NCI-H187 (cell line): Measurements from ENCODE around the gene HOXC5.

Experiments used
- DNase-seq, 2 experiments: peaks; one replicate each; lab custom pipeline; 2025; lab: John Stamatoyannopoulos, UW

The HOXC5 gene

DNA sequence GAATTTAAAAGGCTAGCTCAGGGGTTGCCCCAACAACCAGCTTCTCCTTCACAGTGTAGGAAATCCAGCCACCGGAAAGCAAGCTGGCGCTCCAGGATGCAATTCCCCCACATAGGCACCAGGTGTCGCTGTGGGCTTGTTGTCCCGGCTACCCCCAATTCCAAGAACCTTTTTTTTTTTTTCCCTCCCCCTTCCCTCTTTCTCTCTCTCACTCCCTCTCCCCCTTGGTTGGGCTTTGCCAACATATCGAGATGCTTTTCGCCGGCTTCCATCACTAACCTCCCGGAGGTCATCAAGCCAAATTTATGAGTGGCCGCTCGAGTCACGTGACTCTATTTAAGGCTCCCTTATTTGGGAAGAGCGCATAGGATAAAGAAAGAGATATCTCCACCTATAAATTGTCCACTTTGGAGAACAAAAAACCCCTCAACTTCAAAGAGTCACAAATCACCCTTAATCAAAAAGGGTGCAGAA lies at the start of gene HOXC5:
Gene HOXC5 (plus strand): TSS at position 424 of the 474 bp plus-strand sequence. CDS start 73 bp downstream, outside the sequence.
- DNase-seq: peak; percentile 76 to 85

DNA sequence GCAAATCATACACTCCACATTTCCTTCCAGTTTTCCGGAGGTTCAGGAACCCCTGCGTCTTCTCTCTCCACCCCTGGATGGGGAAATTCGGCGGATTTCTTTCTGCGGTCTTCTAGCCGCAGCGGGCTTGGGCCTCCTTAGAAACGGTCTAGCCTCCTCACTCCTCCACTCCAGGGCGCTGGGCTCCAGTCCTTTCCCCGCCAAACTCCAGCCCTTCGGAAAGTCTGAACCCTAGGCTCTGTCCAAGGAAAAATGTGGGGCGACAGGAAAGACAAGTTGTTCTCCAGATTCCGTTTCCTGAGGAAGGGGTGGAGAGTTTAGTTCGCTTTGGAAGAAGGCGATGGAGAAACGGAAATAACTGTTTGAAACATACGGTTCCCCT lies 49.3 kb upstream of the HOXC5 start:
- DNase-seq: no peak

DNA sequence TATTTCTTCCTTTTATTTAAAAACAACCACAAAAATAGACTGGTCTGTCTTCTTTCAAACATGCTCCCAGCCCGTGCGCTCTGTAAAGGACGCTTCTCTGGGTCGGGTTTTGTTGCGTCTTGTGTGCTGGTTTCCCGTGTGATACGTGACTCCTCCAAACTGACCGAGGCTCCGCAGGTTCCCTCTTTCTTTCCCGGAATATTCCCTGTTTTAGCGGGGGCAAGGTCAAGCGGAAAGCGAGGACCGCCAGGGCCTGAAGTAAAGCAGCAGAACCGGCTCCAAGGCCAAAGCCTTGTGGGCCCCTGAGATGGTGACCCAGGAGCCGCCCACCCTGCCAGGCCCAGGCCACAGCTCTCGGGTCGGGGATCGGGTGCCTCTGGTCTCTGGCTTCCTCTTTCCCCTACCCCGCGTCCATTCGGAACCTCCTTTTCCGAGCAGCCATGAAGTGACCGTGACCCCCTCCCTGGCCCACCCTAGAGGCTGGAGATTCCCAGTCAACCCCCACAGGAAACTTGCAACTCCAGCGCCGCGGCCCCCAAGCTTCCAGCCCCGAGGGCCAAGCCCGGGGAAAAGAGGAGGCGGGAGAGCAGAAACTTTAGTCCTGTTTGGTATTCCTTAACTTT lies 48.8 kb upstream of the HOXC5 start:
- DNase-seq: no peak

DNA sequence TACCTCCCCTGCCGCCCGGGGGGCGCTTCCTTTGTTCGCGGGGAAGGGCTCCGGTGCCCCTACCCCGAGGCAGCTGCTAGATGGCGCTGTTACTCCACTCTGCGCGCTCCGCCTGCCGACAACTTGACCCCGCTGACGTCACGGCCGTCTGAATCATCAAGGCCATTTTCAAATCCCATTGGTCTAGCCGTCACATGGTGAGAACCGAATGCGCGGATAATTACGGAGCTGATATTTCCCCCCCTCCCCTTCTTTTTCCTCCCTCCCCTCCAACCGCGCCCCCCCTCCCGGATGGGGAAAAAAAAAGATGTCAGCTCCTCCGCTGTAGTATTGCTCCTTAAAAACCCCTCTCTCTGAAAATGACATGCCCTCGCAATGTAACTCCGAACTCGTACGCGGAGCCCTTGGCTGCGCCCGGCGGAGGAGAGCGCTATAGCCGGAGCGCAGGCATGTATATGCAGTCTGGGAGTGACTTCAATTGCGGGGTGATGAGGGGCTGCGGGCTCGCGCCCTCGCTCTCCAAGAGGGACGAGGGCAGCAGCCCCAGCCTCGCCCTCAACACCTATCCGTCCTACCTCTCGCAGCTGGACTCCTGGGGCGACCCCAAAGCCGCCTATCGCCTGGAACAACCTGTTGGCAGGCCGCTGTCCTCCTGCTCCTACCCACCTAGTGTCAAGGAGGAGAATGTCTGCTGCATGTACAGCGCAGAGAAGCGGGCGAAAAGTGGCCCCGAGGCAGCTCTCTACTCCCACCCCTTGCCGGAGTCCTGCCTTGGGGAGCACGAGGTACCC lies 47.8 kb upstream of the HOXC5 start, which contains the start of gene HOXC10:
Gene HOXC10 (plus strand): TSS at position 246 of the 791 bp plus-strand sequence. CDS start 114 bp downstream, at position 360.
- peak; percentile 92 to 98 for DNase-seq

DNA sequence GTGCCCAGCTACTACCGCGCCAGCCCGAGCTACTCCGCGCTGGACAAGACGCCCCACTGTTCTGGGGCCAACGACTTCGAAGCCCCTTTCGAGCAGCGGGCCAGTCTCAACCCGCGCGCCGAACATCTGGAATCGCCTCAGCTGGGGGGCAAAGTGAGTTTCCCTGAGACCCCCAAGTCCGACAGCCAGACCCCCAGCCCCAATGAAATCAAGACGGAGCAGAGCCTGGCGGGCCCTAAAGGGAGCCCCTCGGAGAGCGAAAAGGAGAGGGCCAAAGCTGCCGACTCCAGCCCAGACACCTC lies 47.2 kb upstream of the HOXC5 start:
- peak in 1 of 2 experiments; percentile 77 for DNase-seq

DNA sequence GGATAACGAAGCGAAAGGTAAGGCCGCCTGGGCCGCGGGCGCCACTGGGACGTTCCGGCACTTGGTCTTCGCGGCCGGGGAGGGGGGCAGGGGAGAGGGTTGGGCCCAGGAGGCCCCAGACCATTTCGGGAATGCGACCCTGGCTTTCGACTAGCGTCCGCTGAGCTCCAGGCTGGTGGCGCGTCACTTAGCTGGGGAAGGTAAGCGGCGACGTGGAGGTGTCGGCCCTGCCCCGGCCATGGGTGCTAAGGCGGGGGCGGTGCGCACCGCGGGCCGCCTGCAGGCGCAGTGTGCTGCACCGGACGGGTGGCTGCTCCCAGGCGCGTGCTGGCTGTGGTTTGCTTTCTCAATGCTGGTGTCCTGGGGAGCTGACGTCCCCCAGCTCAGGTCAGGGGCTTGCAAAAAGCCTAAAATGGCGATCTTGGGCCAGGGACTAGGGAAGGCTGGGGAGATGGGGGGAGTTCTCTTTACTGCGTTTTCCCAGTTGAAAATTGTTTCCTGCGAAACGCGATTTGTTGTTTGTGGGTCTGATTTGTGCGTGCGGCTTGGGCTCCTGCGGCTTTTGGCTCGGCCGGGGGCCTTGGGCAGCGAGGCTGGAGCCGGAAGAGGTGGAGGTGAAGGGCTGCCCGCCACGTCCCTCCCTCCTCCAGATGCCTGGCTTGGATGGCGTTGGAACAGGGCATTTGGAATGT lies 46.7 kb upstream of the HOXC5 start:
- peak in 1 of 2 experiments; percentile 73 for DNase-seq

DNA sequence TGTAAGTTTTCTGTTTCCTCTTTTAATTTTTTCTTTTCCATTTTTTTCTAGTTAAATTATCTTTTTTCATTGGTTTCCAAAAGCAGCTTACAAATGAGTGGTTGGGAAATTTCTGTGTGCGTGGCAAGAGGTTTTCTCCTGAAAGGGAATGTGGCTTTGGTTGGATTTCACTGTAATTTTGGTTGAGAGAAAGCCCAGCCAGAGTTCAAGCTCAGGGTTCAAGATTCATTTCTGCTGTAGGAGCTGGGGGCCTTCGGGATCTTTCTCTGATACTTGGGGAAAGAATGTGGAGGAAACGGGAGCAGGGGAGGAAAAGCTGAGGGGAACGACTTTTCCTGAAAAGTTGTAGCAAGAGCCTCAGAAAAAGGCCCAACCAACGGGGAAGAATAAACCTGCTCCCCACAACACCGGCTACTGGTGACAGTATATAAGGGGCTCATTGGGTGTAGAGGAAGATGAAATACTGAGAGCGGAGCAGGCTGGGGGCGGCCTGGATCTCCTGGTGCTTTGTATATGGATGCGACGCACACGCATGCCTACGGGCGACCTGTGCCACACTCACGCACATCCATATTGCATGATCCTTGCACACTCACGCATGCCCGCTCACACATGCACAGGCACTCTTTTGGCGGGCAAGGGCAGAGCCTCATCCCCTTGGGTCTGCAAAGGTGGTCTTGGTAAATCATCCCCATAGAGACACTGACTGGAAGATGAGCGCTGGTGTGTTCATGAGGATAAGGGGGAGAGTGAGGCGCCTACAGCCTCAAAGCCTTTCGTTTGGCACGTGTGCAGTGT lies 46.0 kb upstream of the HOXC5 start:
- DNase-seq: peak in 1 of 2 experiments; percentile 47

DNA sequence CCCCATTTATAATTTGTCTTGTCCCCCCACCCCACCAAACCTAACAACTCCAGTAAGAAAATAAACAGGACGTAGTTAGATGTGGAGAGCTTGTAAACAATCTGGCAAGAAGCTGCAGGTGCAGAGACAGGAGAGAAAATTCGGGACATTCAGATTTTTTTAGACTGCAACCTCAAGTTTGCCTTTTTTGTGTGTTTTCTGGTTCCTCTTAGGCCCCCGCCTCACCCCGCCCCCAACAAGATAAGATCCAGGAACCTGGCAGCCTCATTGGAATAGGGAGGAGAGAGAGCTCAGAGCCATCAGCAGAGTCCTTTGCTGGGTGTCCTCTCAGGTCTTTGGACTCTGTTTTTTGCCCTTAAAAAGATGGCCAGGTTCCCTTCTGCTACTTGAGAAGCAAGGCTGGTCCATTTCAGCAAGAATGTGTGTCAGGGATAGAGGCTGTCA lies 45.0 kb upstream of the HOXC5 start:
- DNase-seq: peak in 1 of 2 experiments; percentile 28

DNA sequence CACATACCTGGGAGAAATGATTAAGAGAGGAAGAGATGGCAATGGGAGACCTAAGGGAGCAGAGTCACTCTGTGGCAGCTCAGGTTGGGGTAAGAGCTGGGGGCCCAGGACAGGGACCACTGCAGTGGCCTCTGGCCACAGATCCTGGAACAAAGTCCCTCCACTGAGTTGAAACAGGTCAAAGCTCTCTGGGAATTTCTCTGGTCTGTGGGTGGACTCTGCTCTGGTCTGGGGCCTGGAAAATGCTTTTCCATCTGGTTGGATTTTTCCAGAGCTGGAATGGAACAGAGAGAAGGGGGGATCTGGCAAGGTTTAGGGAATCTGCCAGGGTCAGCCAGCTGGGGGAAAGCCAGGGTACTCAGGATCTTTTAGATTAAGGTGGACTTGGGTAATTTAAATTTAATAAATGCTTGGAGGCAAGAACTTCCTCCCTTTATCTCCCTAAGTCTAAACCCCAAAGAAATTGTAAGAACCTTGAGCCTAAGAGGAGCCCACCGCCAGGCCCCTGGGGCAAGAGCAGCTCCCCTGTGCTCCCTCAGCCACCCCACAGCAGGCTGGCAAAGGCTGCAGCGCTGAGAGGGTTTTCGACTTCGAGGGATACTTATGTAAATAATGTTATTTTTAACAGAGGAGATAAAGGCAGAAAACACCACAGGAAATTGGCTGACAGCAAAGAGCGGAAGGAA lies 44.2 kb upstream of the HOXC5 start:
- no peak for DNase-seq

DNA sequence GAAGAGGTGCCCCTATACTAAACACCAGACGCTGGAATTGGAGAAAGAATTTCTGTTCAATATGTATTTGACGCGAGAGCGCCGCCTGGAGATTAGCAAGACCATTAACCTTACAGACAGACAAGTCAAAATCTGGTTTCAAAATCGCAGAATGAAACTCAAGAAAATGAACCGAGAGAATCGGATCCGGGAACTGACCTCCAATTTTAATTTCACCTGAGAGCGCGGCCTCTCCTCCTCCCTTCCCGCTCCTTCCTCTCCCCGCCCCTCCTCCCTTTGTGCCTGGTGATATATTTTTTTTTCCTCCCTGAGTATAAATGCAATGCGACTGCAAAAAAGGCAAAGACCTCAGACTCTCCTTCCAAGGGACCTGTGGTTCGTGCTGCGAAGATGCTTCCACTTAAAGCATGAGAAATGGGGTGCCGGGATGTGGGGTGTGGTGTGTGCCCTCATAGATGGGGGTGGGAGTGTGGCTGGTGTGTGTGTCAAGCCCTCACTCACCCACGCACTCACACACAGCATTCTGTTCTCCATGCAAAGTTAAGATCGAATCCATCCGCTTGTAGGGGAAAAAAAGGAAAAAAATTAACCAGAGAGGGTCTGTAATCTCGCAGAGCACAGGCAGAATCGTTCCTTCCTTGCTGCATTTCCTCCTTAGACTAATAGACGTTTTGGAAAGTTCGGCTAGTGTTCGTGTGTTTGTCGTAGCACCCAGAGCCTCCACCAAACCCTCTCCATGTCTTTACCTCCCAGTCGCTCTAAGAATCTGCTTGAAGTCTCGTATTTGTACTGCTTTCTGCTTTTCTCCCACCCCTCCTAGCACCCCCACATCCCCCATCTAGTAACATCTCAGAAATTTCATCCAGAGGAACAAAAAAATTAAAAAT lies 43.4 kb upstream of the HOXC5 start:
- DNase-seq: peak; percentile 39 to 82

DNA sequence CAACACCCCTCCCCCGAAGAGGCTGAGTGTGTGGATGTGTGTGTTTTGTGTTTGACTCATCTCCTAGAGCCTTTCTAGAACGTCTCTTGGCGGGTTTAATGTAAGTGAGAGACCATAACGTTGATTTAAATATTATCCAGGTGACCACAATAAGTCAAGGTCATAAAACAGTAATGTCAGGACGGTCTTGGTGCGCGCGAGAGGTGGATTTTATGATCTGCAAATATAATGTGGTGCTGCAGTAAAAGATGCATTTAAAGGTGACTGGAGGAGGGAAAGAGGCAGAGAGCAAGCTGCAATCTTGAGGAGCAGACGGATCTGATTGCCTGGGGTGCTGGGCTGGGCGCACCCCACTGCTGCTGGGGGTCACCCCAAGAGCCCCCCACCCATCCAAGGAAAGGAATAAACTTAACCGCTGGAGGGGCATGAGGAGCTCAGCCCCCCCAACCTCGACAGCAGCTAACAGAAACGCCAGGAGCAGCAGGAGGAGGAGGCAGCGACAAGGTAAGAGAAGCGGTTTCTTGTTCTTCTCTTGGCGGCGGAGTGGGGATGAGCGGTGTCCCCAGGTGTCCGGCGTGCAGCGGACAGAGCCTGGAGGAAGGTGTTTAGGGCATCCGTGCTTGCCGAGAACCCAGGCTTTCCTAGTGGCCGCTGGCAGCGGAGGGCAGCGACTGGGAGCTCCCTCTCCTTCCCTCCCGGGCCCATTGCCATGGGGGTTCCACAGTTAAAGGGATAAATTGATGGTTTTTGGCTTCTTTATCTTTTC lies 42.4 kb upstream of the HOXC5 start:
- DNase-seq: peak; percentile 49 to 59

DNA sequence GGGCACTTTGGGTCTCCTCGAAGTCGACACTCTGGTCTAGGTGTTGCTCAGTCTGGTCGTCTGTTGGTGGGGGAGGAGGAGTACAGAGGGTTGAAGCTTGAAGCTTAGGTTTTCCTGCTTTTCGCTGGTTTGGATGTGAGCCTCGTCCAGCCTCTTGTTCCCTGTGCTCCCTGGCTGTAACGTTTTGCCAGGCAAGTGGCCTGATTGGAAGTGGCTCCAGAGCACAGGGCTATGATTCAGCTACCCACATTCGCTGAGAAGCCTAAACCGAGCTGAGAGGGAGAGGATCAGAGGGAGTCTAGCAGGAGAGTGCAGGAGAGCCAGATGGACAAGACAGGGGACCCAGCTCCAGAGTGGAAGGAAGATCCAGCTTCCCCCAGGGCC lies 41.8 kb upstream of the HOXC5 start:
- DNase-seq: no peak

DNA sequence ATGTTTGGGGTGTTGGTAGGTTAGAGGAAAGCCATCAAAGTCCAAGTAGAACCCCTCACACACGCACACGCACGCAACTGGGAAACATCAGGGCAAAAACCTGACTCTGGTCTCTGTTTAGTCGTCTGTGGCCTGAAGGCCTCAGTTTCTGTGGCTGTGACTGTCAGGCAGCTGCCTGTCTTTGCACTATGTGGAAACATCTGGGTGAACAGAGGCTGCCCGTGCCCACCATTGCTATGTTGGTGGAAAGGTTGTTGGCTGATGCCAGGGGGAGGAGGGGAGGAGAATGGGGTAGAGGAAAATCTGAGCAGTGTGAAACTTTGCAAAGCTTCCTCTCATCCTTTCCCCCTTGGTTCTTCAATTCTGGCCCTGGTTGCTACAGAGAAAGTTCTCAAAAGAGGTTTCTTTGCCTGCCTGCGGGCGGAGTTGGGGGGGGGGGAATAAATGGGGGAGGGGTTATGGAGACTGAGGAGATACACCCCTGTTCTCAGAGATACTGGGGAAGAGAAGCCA lies 40.4 kb upstream of the HOXC5 start:
- DNase-seq: peak in 1 of 2 experiments; percentile 58

DNA sequence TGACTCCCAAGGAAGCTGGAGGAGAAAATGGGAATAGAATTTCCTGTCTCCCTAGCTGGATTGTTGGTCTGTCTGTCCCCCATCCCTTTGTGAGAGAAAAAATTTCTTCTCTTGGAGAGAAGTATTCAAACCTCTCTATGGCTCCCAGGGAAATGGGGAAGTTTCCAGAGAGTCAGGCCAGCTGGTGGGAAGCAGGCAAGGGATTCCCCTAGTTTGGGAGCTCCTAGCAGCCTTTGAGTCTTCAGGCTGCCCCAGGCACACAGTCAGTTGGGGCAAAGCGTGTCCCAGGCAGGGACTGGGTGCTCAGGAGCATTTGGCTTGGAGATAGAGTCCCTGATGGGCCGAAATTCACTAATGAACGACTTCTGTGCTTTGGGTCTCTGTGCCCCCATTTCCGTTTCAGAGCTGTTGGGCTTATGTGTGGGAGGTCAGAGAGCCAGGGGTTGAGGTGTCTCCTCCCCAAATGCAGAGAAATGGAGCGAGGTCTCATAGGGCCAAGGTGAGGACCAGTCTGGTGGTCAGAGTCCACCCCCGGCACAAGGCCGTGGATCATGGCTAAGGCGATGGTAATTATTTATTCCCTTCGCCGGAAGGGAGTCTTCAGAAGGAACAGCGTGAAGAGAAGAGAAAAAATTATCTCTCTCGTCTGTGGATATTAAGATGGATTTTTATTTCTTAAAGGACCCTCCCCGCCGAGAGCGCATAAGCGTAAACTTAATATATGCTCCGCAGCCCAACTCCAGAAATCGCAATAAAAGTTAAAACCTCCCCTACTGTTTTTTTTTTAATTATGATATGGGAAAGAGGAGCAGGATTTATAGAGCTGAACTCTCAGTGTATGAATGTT lies 39.5 kb upstream of the HOXC5 start:
- DNase-seq: peak in 1 of 2 experiments; percentile 22

DNA sequence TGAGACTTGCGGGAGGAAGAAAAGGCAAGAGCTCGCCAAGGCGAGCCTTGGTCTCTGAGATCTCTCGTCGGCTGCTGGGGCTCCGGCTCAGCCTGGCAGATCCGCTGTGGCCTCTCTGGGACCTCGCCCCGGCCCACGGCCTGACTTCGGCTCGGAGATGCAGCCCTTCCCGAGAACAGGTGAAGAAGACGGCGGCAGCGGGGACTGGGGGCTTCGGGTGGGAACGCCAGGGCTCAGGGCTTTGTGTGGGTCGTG lies 38.9 kb upstream of the HOXC5 start:
- no peak for DNase-seq

DNA sequence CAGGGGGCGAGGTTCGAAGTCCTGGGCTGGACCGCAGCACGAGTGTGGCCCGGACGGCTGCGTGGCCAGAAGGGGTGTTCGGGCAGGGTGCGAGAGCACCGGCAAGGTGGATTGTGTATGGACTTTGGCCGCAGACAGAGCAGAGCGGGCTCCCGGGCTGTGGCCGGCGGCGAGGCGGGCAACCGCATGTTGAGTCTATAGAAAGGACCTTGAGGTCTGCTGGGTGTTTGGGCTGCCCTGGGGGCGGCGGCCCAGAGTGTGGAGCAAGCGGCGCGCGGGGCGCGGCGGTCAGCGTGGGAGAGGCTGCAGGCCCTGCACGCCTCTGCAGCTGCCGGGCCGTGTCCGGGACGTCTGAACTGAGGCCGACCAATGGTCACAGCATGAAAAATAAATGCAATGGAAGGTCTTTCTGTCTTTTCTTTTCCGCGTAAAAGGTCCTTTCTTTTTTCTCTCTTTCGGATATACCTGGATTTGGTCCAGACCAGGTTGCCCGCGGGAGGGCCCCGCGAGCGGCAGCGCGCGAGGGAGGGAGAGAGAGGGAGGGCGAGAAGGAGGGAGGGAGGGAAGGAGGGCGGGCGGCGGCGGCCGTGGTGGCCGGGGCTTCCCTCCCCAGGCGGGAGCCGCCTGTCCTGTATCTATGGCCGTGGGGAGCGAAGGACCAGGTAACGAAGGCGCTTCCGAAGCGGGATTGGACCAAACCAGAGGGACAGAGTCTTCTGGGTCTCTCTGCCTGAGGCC lies 38.4 kb upstream of the HOXC5 start:
- no peak for DNase-seq

DNA sequence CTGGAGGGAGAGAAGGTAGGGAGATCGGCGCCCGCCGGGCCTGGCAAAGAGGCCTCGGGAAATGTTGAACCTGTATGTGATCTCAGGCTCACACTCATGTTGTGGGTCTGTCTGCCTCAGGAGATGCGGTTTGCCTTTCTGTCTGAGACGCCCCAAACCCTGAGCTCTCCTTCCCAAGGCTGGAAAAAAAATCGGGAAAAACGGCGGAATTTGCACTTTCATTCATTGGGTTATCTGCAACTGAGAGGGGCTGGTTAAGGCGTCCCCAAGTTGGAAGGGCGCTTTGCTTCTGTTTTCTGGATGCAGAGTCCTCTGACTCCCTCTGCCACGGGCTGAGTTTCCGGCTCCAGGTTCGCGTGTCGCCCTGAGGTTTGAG lies 37.9 kb upstream of the HOXC5 start:
- DNase-seq: no peak
